ENCODE results near the gene PLA2G2D.

The PLA2G2D gene

DNA sequence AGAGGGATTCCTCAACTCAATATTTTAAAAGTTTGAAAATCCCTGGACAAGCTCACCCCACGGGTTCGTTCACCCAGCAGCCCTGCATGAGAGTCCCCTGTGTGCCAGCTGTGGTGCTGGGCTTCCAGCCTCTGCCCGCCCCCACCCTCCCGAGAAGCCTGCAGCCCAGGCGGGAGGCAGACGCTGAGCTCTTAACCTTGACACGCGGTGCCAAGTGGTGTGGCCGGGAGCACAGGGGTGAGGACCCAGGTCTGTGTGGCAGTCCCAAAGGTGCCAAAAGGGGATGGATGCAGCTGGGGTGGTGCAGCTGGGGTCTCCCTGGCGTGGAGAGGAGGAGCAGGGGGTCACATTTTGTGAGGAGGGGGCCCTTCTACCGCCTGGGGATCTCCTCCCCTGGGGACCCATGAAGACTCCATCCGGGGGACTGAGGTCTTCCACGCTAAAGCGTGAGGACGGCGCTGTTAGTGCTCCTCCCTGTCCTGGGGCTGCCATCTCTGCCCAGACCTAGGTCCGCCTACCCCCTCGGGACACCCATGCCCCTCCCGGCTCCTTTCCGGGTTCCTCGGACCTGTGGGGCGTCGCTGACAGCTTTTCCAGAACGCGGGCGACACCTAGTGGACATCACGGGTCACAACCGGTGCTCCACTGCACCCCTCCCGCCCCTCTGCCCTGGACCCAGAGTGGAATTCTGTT, 32.7 kb upstream of the PLA2G2D start:
- Mint-ChIP-seq H3K4me1 (peaks cover 10% of the 10 kb centered on the region), H3K27ac (peak overlapping the region in 1 of 3 experiments; percentile 35)

DNA sequence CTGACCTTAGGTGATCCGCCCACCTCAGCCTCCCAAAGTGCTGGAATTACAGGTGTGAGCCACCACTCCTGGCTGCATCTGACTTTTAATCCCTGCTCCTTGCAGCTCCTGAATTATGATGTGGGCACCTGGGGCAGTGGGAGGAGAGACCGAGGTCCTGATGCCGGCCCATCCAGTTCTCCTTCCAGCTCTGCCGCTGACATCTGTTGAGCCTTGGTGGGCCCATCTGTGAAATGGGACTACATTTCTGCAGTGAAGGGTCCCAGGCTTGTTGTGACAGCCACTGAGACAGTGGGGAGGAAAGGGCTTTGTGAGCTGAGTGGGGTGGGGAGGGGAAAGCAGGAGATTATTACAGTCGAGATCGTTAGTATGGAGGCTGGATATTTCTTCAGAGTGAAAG, 31.6 kb upstream of the PLA2G2D start:
- Mint-ChIP-seq H3K4me1 (peaks cover 10% of the 10 kb centered on the region), H3K9me3 (no peaks in the 10 kb centered on the region), H3K27me3 (ENCODE audit: low read depth) (peaks cover 8% of the 10 kb centered on the region), H3K4me3 (no peak overlapping the region), H3K36me3 (ENCODE audit: low read depth) (no peaks in the 10 kb centered on the region), H3K27ac (no peak overlapping the region)
- TF ChIP-seq, protein P1, sequence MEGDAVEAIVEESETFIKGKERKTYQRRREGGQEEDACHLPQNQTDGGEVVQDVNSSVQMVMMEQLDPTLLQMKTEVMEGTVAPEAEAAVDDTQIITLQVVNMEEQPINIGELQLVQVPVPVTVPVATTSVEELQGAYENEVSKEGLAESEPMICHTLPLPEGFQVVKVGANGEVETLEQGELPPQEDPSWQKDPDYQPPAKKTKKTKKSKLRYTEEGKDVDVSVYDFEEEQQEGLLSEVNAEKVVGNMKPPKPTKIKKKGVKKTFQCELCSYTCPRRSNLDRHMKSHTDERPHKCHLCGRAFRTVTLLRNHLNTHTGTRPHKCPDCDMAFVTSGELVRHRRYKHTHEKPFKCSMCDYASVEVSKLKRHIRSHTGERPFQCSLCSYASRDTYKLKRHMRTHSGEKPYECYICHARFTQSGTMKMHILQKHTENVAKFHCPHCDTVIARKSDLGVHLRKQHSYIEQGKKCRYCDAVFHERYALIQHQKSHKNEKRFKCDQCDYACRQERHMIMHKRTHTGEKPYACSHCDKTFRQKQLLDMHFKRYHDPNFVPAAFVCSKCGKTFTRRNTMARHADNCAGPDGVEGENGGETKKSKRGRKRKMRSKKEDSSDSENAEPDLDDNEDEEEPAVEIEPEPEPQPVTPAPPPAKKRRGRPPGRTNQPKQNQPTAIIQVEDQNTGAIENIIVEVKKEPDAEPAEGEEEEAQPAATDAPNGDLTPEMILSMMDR (IDR thresholded peaks at IDR 0.05; ENCODE audit: unreplicated experiment in 3 of 3) = no peak

More for the DNA sequence above, 32.7 kb upstream of the PLA2G2D start:
- peaks cover 8% of the 10 kb centered on the region for H3K27me3 Mint-ChIP-seq (ENCODE audit: low read depth)
- no peaks in the 10 kb centered on the region for H3K9me3 Mint-ChIP-seq
- TF ChIP-seq, protein P1 (IDR thresholded peaks at IDR 0.05; ENCODE audit: unreplicated experiment in 3 of 3) = peak; percentile 92 to 95 (median 94)
- no peaks in the 10 kb centered on the region for H3K36me3 Mint-ChIP-seq (ENCODE audit: low read depth)
- H3K4me3 Mint-ChIP-seq = peak overlapping the region; percentile 56 to 65 (median 64)

DNA sequence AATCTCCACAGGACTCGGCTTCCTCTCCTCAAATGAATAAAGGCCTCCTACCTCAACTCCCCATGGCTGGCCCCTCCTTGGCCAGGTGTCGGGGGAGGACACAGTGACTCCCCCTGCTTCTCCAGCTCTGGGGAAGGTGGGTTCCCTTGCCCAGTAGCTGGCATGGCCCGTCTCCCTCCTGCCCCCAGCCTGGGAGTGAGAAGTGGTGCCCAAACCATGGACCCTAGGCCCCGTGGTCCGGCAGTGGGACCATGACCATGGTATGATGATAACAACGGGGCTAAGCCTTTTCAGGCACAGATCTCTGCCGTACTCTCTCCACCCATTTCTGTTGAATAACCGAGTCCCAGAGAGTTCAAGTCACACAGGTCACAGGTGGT, 31.0 kb upstream of the PLA2G2D start:
- no peaks in the 10 kb centered on the region for H3K36me3 Mint-ChIP-seq (ENCODE audit: low read depth)

DNA sequence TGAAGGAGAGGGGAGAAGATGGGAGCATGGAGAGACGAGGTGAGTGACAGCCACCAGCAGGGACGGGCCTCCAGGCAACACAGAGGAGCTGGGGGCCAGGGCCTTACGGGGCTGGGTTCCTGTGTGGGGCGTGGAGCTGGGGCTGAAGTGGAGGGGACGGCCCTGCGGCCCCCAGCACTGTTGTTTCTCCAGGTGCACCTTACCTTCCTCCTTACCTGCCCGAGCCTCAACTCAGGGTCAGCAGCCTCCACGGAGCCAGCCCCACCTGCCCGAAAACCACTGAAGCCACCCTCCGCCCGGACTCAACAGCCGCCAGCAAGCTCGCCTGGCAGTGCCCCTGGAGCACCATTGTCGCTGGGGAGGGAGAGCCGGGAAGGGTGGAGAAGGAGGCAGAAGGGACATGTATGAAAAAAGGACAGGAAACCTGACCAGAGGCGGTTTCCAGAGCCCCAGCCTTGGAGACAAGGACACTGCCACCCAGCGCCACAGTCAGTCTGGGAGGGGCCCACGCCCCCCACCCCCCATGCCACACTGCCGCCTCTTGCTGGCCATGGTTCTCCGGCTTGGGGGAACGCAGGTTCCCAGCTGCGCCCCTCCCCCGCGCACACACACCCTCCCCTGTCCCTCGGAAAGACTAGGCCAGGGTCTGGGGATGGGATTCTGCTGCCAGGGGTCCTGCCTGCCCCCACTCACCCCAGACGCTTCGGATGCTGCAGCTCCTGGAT, 30.4 kb upstream of the PLA2G2D start:
- Mint-ChIP-seq H3K4me1 (peaks cover 10% of the 10 kb centered on the region), H3K36me3 (ENCODE audit: low read depth) (no peaks in the 10 kb centered on the region), H3K27ac (no peak overlapping the region), H3K27me3 (ENCODE audit: low read depth) (peaks cover 8% of the 10 kb centered on the region), H3K4me3 (no peak overlapping the region), H3K9me3 (no peaks in the 10 kb centered on the region)
- TF ChIP-seq, protein P1 (IDR thresholded peaks at IDR 0.05; ENCODE audit: unreplicated experiment in 3 of 3) = no peak

More for the DNA sequence above, 31.0 kb upstream of the PLA2G2D start:
- peaks cover 8% of the 10 kb centered on the region for H3K27me3 Mint-ChIP-seq (ENCODE audit: low read depth)
- no peak overlapping the region for H3K4me3 Mint-ChIP-seq
- H3K4me1 Mint-ChIP-seq = peaks cover 10% of the 10 kb centered on the region
- no peaks in the 10 kb centered on the region for H3K9me3 Mint-ChIP-seq
- H3K27ac Mint-ChIP-seq = no peak overlapping the region
- TF ChIP-seq, protein P1 (IDR thresholded peaks at IDR 0.05; ENCODE audit: unreplicated experiment in 3 of 3) = no peak

- peaks cover 10% of the 10 kb centered on the region for H3K4me1 Mint-ChIP-seq
Measured at GRCh38 chr1:20148571-20149500, 29.5 kb upstream of the PLA2G2D start.

More at GRCh38 chr1:20148571-20149500, 29.5 kb upstream of the PLA2G2D start:
- TF ChIP-seq, protein P1 (IDR thresholded peaks at IDR 0.05; ENCODE audit: unreplicated experiment in 3 of 3) = no peak
- H3K4me3 Mint-ChIP-seq = no peak overlapping the region
- no peak overlapping the region for H3K27ac Mint-ChIP-seq
- H3K36me3 Mint-ChIP-seq (ENCODE audit: low read depth) = no peaks in the 10 kb centered on the region
- H3K9me3 Mint-ChIP-seq = no peaks in the 10 kb centered on the region
- peaks cover 11% of the 10 kb centered on the region for H3K27me3 Mint-ChIP-seq (ENCODE audit: low read depth)

All from nephron (organoid).